Measurements from ENCODE around the gene ZNF385D.
"Not testable (repeated sequence)": the region's sequence is repeated elsewhere in the genome, so short reads cannot be mapped to it uniquely, and the experiment has no call there.

Gene ZNF385D

DNA sequence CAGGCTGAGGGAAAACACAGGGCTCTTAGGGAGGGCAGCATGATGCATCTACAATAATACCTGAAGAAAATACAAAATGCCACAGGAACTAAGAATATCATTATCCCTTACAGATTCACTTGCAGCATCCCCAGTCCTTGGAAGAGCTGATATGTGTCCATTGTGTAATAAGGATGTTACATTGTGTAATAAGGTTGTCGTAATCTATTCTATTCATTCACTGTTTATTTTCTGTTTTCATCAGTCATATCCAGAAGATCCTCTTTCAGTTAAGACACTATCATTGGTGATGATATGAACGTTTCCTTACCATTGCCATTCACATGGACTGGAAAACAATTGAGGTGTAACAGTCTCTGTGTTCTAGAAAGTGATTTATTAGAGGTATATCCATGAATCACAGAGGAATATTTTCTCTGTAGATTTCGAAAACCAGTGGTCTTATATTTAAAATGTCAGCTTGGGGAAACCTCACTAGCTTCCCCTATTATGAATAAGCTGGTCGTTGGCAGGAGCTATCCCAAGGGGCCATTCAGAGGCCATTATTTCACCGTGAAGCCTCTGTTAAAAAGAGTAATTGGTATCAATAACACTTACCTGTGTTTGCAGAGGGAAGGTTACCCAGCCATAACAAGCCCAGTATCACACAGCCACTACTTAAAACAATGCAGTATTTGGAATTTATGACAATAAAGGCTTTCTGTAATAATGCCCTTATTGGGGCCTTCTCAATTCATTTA lies 241.1 kb downstream of the ZNF385D start:
- no peak for DNase-seq
- Histone ChIP-seq H3K4me1 (ENCODE audit: control extremely low read depth in 1 of 4, control insufficient read depth in 4 of 4, insufficient read depth in 4 of 4, low read length in 3 of 4) (no peaks in the 10 kb centered on the region), H3K4me3 (ENCODE audit: control insufficient read depth in 1 of 7, extremely low read depth in 1 of 7, insufficient read depth in 4 of 7, low read depth in 2 of 7, low read length in 6 of 7) (no peak overlapping the region), H3K27ac (ENCODE audit: insufficient read depth in 1 of 2, low read depth in 1 of 2, low read length in 2 of 2, poor library complexity in 1 of 2, severe bottlenecking in 2 of 2) (no peak overlapping the region), H3K36me3 (ENCODE audit: control insufficient read depth in 4 of 4, insufficient read depth in 4 of 4, low read length in 3 of 4) (no peaks in the 10 kb centered on the region), H3K9me3 (ENCODE audit: control extremely low read depth in 1 of 5, control insufficient read depth in 4 of 5, insufficient read depth in 2 of 5, low read depth in 1 of 5, low read length in 4 of 5) (peaks cover 0 to 1% (median 0%) of the 10 kb centered on the region in 5 experiments), H3K27me3 (replicated peaks in 2 of 5; ENCODE audit: control insufficient read depth in 4 of 5, insufficient read depth in 5 of 5, low read length in 4 of 5) (no peaks in the 10 kb centered on the region)
- ChIA-PET POLR2A (interaction anchor here (0.6 kb wide), 1 partner anchor 13 kb away, joined by 4 read pairs; no protein-coding TSS in a partner anchor), CTCF (no interaction called here)
- WGBS (ENCODE audit: insufficient coverage) = 80% methylated on average over 1 of the region's 5 CpGs

DNA sequence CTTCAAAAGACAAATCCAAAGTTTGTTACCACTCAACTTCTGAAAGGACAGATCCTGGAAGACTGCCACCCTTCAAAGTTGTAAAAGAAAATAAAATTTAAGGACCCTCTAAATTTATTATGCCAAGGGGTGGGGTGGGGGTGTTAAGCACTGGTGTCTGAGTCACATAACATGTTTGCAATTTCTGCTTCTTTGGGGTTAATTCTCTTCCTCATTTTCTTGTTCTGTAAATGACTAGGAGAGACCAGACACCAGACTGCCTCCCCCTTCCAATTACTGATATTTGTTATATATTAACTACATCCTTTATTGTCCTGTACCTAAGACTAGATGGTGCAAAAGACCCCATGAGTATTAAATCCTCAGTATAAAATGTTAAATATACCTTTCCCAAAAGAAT lies 242.8 kb downstream of the ZNF385D start:
- Histone ChIP-seq H3K36me3 (ENCODE audit: control insufficient read depth in 4 of 4, insufficient read depth in 4 of 4, low read length in 3 of 4) (no peaks in the 10 kb centered on the region), H3K4me1 (ENCODE audit: control extremely low read depth in 1 of 4, control insufficient read depth in 4 of 4, insufficient read depth in 4 of 4, low read length in 3 of 4) (no peaks in the 10 kb centered on the region), H3K4me3 (ENCODE audit: control insufficient read depth in 1 of 7, extremely low read depth in 1 of 7, insufficient read depth in 4 of 7, low read depth in 2 of 7, low read length in 6 of 7) (no peak overlapping the region), H3K9me3 (ENCODE audit: control extremely low read depth in 1 of 5, control insufficient read depth in 4 of 5, insufficient read depth in 2 of 5, low read depth in 1 of 5, low read length in 4 of 5) (peaks cover 0 to 1% (median 0%) of the 10 kb centered on the region in 5 experiments), H3K27ac (ENCODE audit: insufficient read depth in 1 of 2, low read depth in 1 of 2, low read length in 2 of 2, poor library complexity in 1 of 2, severe bottlenecking in 2 of 2) (no peak overlapping the region), H3K27me3 (replicated peaks in 2 of 5; ENCODE audit: control insufficient read depth in 4 of 5, insufficient read depth in 5 of 5, low read length in 4 of 5) (no peaks in the 10 kb centered on the region)
- ChIA-PET CTCF (no interaction called here), POLR2A (no interaction called here)
- DNase-seq = no peak

DNA sequence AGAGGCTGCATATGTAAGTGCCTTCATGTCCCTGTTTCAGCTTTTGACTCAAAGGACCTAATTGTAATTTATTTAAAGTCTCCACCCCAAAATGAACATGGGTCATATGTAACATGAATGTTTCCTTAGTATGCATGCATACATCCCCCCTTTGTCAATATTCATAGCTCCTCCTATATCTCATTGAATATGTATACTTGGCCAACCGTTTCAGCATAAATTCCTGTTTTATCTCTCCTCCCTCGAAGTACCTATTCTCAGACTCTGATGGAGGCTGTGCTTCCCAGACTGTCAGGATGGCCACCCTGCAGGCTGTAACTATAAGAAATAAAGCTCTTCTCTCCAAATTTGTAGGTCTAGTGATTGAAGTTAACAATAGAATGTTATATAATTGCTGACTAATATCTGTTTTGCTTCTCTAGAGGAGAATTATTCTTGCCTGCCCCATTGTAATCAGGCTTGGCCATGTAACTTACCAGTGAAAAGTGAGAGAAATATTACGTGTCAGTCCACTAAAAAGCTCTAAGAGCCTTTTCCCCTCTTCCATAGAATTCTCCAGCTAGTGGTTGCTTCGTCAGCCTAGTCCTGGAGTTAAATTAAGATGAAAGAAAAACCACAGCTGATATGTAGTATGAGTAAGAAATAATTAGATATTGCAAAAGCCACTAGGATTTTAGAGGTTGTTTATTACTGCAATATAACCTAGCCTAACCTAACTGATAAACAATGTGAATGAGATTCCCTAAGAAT lies 245.1 kb downstream of the ZNF385D start:
- H3K27ac ChIP-seq (ENCODE audit: insufficient read depth in 1 of 2, low read depth in 1 of 2, low read length in 2 of 2, poor library complexity in 1 of 2, severe bottlenecking in 2 of 2) = no peak overlapping the region
- no peaks in the 10 kb centered on the region for H3K4me1 ChIP-seq (ENCODE audit: control extremely low read depth in 1 of 4, control insufficient read depth in 4 of 4, insufficient read depth in 4 of 4, low read length in 3 of 4)
- no peaks in the 10 kb centered on the region for H3K36me3 ChIP-seq (ENCODE audit: control insufficient read depth in 4 of 4, insufficient read depth in 4 of 4, low read length in 3 of 4)
- POLR2A ChIA-PET = no interaction called here
- CTCF ChIA-PET = no interaction called here
- no peak for DNase-seq
- H3K9me3 ChIP-seq (ENCODE audit: control extremely low read depth in 1 of 5, control insufficient read depth in 4 of 5, insufficient read depth in 2 of 5, low read depth in 1 of 5, low read length in 4 of 5) = peaks cover 0 to 1% (median 0%) of the 10 kb centered on the region in 5 experiments
- no peaks in the 10 kb centered on the region for H3K27me3 ChIP-seq (replicated peaks in 2 of 5; ENCODE audit: control insufficient read depth in 4 of 5, insufficient read depth in 5 of 5, low read length in 4 of 5)
- H3K4me3 ChIP-seq (ENCODE audit: control insufficient read depth in 1 of 7, extremely low read depth in 1 of 7, insufficient read depth in 4 of 7, low read depth in 2 of 7, low read length in 6 of 7) = no peak overlapping the region
- WGBS (ENCODE audit: insufficient coverage) = 84% methylated on average over 2 of the region's 4 CpGs

DNA sequence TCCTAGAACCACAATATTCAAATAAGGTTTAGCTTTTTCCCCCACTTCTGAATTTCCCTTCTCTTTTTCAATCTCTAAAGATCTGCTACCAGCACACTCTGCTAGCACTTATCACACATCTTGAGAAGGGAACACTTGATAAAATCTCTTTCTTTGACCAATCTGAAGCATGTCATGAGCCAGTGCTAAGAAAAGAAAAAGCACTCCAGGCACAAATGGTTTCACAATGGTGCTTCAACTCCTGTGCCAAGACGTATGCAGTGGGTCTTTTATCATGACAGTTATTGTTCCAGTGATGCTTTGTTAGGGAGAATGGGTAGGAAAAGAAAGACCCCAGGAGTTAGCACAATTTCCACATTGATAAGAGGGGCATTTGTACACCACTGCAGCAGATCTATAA lies 248.4 kb downstream of the ZNF385D start:
- Histone ChIP-seq H3K27me3 (replicated peaks in 2 of 5; ENCODE audit: control insufficient read depth in 4 of 5, insufficient read depth in 5 of 5, low read length in 4 of 5) (no peaks in the 10 kb centered on the region), H3K9me3 (ENCODE audit: control extremely low read depth in 1 of 5, control insufficient read depth in 4 of 5, insufficient read depth in 2 of 5, low read depth in 1 of 5, low read length in 4 of 5) (peaks cover 0 to 3% (median 0%) of the 10 kb centered on the region in 5 experiments), H3K4me1 (ENCODE audit: control extremely low read depth in 1 of 4, control insufficient read depth in 4 of 4, insufficient read depth in 4 of 4, low read length in 3 of 4) (no peaks in the 10 kb centered on the region), H3K36me3 (ENCODE audit: control insufficient read depth in 4 of 4, insufficient read depth in 4 of 4, low read length in 3 of 4) (no peaks in the 10 kb centered on the region), H3K27ac (ENCODE audit: insufficient read depth in 1 of 2, low read depth in 1 of 2, low read length in 2 of 2, poor library complexity in 1 of 2, severe bottlenecking in 2 of 2) (no peak overlapping the region), H3K4me3 (ENCODE audit: control insufficient read depth in 1 of 7, extremely low read depth in 1 of 7, insufficient read depth in 4 of 7, low read depth in 2 of 7, low read length in 6 of 7) (no peak overlapping the region)
- WGBS (ENCODE audit: insufficient coverage) = 100% methylated on average over 1 of the region's 1 CpG
- ChIA-PET POLR2A (no interaction called here), CTCF (no interaction called here)
- DNase-seq = no peak

DNA sequence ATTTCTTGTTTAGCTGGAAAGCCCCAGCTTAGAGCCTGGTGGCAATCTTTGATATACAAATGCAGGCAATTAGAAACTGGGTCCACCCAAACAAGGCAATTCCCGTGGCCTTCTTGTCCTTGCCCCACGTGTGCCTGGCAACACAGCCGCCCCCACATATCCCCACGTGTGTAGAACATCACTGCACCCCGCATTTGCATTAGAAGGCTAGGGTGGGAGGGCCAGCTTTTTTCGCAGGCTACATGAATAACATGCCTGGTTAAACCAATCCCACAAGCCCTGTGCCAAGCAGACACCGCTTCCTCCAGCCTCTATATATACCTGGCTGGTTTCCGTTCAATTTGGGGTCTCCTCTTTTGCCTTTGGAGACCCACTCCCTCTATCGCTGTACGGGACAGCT lies 250.2 kb downstream of the ZNF385D start:
- H3K4me1 ChIP-seq (ENCODE audit: control extremely low read depth in 1 of 4, control insufficient read depth in 4 of 4, insufficient read depth in 4 of 4, low read length in 3 of 4) = no peaks in the 10 kb centered on the region
- H3K27me3 ChIP-seq (replicated peaks in 2 of 5; ENCODE audit: control insufficient read depth in 4 of 5, insufficient read depth in 5 of 5, low read length in 4 of 5) = no peaks in the 10 kb centered on the region
- peaks cover 0 to 3% (median 0%) of the 10 kb centered on the region in 5 experiments for H3K9me3 ChIP-seq (ENCODE audit: control extremely low read depth in 1 of 5, control insufficient read depth in 4 of 5, insufficient read depth in 2 of 5, low read depth in 1 of 5, low read length in 4 of 5)
- H3K36me3 ChIP-seq (ENCODE audit: control insufficient read depth in 4 of 4, insufficient read depth in 4 of 4, low read length in 3 of 4) = no peaks in the 10 kb centered on the region
- no peak overlapping the region for H3K4me3 ChIP-seq (ENCODE audit: control insufficient read depth in 1 of 7, extremely low read depth in 1 of 7, insufficient read depth in 4 of 7, low read depth in 2 of 7, low read length in 6 of 7)
- no peak for DNase-seq
- ChIA-PET CTCF (interaction anchor here (1.3 kb wide), 1 partner anchor 12 kb away, joined by 3 read pairs; no protein-coding TSS in a partner anchor), POLR2A (no interaction called here)
- 94% methylated on average over 9 of the region's 10 CpGs for WGBS (ENCODE audit: insufficient coverage)
- H3K27ac ChIP-seq (ENCODE audit: insufficient read depth in 1 of 2, low read depth in 1 of 2, low read length in 2 of 2, poor library complexity in 1 of 2, severe bottlenecking in 2 of 2) = no peak overlapping the region

DNA sequence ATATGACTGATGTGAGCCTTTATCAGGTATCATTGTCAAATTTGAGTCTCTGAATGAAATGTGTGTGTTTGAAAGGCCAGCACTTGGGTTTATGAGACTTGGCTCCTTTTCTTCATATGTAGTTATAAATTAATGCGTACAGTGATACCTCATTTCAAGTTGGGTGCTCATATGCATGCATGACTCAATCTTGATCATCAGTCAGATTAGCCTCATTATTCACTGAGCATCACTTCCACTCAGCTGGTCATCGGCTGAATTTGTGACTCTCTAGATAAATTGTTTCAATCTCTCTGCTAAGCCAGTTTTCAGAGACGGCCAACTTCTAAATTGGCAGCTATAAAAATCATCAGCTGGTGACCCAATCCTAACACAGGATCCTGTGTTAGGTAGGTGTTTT lies 260.3 kb downstream of the ZNF385D start:
- H3K36me3 ChIP-seq (ENCODE audit: control insufficient read depth in 4 of 4, insufficient read depth in 4 of 4, low read length in 3 of 4); H3K9me3 ChIP-seq (ENCODE audit: control extremely low read depth in 1 of 5, control insufficient read depth in 4 of 5, insufficient read depth in 2 of 5, low read depth in 1 of 5, low read length in 4 of 5); H3K27ac ChIP-seq (ENCODE audit: insufficient read depth in 1 of 2, low read depth in 1 of 2, low read length in 2 of 2, poor library complexity in 1 of 2, severe bottlenecking in 2 of 2); H3K4me1 ChIP-seq (ENCODE audit: control extremely low read depth in 1 of 4, control insufficient read depth in 4 of 4, insufficient read depth in 4 of 4, low read length in 3 of 4); CTCF ChIA-PET; H3K4me3 ChIP-seq (ENCODE audit: control insufficient read depth in 1 of 7, extremely low read depth in 1 of 7, insufficient read depth in 4 of 7, low read depth in 2 of 7, low read length in 6 of 7); DNase-seq; H3K27me3 ChIP-seq (replicated peaks in 2 of 5; ENCODE audit: control insufficient read depth in 4 of 5, insufficient read depth in 5 of 5, low read length in 4 of 5): not testable (repeated sequence)
- POLR2A ChIA-PET = interaction anchor here (0.7 kb wide), 1 partner anchor 857 kb away, joined by 3 read pairs; no protein-coding TSS in a partner anchor
- WGBS (ENCODE audit: insufficient coverage) = no CpG with 5 or more reads among the region's 3 CpGs

DNA sequence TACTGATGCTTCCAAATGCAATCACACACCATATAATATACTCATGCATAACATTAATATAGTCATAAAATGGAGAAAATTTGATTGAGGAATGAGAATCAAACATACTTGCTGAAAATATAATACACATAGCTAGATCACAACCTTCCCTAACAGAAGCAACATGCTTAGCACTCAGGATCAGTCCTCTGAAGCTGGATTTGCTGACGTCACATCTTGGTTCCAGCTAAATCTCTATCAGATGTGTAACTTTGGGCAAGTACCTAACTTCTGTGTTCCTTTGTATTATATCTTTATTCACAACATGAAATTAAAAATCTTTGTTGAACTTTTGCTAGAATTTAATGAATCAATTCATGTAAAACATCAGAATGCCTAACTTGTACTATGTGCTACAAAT lies 263.5 kb downstream of the ZNF385D start:
- no peak for DNase-seq
- no peaks in the 10 kb centered on the region for H3K4me1 ChIP-seq (ENCODE audit: control extremely low read depth in 1 of 4, control insufficient read depth in 4 of 4, insufficient read depth in 4 of 4, low read length in 3 of 4)
- no peaks in the 10 kb centered on the region for H3K9me3 ChIP-seq (ENCODE audit: control extremely low read depth in 1 of 5, control insufficient read depth in 4 of 5, insufficient read depth in 2 of 5, low read depth in 1 of 5, low read length in 4 of 5)
- no peak overlapping the region for H3K4me3 ChIP-seq (ENCODE audit: control insufficient read depth in 1 of 7, extremely low read depth in 1 of 7, insufficient read depth in 4 of 7, low read depth in 2 of 7, low read length in 6 of 7)
- POLR2A ChIA-PET = interaction anchor here (0.5 kb wide), 1 partner anchor 131 kb away, joined by 3 read pairs; no protein-coding TSS in a partner anchor
- H3K27me3 ChIP-seq (replicated peaks in 2 of 5; ENCODE audit: control insufficient read depth in 4 of 5, insufficient read depth in 5 of 5, low read length in 4 of 5) = no peaks in the 10 kb centered on the region
- H3K27ac ChIP-seq (ENCODE audit: insufficient read depth in 1 of 2, low read depth in 1 of 2, low read length in 2 of 2, poor library complexity in 1 of 2, severe bottlenecking in 2 of 2) = no peak overlapping the region
- CTCF ChIA-PET = no interaction called here
- 100% methylated on average over 1 of the region's 1 CpG for WGBS (ENCODE audit: insufficient coverage)
- no peaks in the 10 kb centered on the region for H3K36me3 ChIP-seq (ENCODE audit: control insufficient read depth in 4 of 4, insufficient read depth in 4 of 4, low read length in 3 of 4)

All from common myeloid progenitor, CD34-positive (primary cell).